HT1080 (cell line): ENCODE measurements around the gene MIOX. TPM values are rescaled to one million over a fixed set of nuclear protein-coding genes. Genes with fewer than 3 reads are reported as not detected.
"Not testable (repeated sequence)": the region's sequence is repeated elsewhere in the genome, so short reads cannot be mapped to it uniquely, and the experiment has no call there.

Source experiments
- DNase-seq: peaks from one replicate; pipeline ENCODE4 v3.0.0-alpha.2; 2015; ENCODE audit warnings: low read depth
- total RNA-seq: library from RNA; depleted of rRNA; stranded (reverse); fragments of >200 nt; shearing (Covaris generic); gene quantifications from 2 replicates; pipeline ENCODE4 v1.2.3, GENCODE V29; 2014

Gene MIOX
- total RNA-seq, 1 experiment from 2014 or later: not detected

- DNase-seq: no peak
These were observed 29.4 kb downstream of the MIOX start for GRCh38 chr22:50516068-50516467.

GRCh38 chr22:50516891-50517290, 30.2 kb downstream of the MIOX start:
- DNase-seq: no peak

DNA sequence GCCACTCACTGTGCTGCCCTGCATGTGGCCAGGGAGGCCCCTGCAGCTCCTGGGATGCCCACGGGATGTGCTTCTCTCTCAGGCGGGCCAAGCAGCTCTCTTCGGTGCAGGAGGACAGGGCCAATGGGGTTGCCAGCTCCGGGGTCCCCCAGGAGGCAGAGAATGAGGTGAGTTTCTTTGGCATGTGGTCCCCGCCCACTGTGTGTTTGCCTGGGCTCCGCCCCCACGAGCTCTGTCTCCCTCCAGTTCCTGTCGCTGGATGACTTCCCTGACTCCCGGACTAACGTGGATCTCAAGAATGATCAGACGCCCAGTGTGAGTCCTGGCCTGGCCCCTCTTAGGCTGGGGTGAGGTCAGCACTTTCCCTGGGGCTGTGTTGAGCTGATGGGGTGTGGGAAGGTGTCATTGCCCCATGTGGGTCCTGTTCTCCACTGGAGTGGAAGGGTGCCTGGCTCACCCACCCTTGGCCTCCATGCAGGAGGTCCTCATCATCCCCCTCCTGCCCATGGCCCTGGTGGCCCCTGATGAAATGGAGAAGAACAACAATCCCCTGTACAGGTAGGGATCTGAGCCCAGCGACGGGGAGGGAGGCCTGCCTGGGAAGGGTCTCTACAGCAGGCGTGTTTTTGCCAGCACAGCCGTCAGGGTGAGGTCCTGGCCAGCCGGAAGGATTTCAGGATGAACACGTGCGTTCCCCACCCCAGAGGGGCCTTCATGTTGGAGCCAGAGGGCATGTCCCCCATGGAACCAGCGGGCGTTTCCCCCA, 31.0 kb downstream of the MIOX start:
- DNase-seq: no peak

DNA sequence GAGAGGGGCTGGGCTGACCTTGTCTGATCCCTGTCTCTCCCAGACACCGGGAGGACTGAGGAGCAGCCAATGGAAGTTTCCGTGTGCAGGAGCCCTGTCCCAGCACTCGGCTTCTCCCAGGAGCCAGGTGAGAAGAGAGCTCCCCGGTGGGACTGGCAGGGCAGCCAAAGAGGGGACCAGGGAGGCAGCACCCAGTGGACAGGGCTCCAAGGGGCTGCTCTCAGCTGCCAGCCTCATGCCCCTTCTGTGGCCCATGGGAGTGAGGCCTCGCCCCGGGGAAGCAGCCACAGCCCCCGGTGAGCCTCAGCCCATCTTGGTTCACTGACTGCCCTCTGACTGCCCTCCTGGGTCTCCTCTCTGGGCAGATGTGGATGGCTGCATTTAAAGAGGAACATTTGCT, 31.9 kb downstream of the MIOX start:
- DNase-seq: no peak

- DNase-seq: no peak
These were observed 32.5 kb downstream of the MIOX start for GRCh38 chr22:50519151-50519550.

DNA sequence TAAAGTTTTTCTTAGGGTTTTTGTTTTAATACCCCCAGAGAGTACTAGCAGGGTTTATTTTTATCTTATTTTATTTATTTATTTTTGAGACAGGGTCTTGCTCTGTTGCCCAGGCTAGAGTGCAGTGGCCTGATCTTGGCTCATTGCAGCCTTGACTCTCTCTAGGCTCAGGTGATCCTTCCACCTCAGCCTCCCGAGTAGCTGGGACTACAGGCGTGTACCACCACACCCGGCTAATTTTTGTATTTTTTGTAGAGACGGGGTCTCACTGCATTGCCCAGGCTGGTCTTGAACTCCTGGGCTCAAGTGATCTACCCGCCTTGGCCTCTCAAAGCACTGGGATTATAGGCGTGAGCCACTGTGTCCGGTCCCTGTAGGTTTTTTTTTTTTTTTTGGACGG, 33.5 kb downstream of the MIOX start:
- DNase-seq: not testable (repeated sequence)

GRCh38 chr22:50520826-50521453, 34.3 kb downstream of the MIOX start:
- DNase-seq: no peak

DNA sequence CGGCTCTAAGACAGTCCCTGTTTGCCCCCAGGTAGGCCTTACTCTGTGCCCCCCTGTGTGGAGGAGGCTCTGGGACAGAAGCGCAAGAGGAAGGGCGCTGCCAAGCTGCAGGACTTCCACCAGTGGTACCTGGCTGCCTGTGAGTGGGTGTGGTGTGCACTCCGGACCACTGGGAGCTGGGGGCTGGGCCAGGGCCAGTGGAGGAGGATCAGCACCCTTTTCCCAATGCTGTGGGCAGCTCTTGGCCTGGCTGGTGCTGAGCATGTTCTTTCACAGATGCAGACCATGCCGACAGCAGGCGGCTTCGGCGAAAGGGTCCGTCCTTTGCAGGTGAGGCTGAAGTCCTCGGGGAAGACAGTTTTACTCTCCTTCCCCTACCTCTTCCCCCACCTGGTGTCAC, 35.1 kb downstream of the MIOX start:
- no peak for DNase-seq

- DNase-seq: no peak
These were observed 35.6 kb downstream of the MIOX start for GRCh38 chr22:50522208-50522805.

DNA sequence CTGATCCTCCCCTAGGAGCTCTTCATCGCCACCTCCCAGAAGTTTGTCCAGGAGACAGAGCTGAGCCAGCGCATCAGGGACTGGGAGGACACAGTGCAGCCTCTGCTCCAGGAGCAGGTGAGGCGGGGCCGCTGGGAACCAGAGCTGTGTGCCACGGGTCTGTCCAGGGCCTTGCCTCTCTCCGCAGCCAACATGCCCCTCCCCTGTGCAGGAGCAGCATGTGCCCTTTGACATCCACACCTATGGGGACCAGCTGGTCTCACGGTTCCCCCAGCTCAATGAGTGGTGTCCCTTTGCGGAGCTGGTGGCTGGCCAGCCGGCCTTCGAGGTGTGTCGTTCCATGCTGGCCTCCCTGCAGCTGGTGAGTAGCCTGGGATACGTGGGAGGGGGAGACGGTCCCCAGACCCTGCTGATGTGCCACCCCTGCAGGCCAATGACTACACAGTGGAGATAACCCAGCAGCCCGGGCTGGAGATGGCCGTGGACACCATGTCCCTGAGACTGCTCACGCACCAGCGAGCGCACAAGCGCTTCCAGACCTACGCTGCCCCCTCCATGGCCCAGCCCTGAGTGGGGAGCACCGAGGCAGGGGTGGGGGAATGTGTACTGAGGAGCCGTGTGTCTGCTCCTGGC, 36.3 kb downstream of the MIOX start:
- no peak for DNase-seq

DNA sequence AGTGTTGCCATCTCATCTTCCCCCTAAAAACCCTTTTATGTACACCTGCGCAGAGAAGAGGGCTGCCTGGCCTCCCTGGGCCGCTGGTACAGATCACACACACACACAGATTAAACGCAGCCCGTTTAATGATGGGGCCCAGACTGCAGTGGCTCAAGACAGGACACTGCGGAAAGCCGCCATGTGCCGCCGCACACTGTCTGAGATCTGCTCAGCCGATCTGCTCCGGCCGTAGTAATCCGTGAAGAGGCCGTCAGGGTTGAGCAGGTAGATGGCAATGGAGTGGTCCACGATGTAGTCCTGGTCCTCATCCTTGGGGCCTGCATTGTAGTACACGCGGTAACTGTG, 36.8 kb downstream of the MIOX start:
- DNase-seq: no peak

GRCh38 chr22:50523806-50524675, 37.4 kb downstream of the MIOX start:
- DNase-seq: no peak

DNA sequence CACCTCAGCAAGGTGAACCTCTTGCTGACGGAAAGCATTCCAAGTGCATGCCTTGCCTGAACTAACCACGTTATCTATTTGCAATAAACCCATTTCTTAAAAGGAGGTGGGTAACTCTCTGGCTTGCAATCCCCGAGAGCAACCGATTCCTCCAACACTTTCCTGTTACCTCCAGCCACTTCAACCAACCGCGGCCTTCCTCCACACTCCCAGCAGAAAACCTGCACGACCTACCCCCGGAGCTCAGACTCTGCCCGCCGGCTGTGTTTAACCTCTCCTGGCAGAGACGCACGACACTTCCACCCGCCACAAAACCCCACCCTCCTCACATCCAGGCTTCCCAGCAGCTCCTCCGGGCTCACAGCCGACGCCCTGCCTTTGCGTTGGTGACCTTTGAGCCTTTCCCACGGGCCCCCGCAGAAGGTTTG, 38.0 kb downstream of the MIOX start:
- DNase-seq: no peak

DNA sequence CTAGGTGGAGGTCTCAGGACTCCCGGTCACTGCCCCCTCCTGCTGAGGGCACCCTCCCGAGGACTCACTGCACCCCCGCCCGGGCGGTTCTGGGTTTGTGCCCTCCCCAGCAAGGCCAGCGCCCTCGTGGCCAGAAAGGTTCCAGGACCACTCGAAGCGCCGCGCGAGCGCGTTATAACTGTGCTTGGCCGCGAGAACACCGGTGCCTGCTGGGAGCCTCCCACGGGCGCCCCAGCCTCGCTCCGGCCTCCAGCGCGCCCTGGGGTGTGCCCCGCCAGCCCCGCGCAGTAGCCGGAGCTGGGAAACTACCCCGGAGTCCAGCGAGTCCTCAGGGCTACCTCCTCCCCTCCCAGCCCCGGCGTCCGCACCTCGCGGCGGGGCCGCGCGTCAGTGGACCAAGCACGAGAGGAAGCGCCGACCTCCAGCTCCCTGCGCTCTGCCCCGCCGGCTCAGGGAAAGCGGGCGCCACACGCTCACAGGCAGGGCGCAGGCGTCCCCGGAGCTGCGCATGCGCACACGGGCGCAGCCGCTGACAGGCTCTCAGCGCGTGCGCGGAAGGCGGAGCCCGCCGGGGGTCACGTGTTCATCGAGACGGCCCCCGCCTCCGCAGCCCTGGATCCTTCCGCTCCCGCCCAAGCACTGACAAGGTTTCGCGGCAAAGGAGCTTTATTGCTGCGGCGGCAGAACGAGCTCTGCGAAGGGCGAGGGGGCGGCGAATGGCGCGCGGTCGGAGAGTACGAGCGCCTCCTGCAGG, 38.6 kb downstream of the MIOX start, which contains the start of gene SCO2:
SCO2 (minus strand) TSS at position 495 of the 754 bp plus-strand sequence. CDS start 1,187 bp downstream, outside the sequence.
- DNase-seq: peak; percentile 94

DNA sequence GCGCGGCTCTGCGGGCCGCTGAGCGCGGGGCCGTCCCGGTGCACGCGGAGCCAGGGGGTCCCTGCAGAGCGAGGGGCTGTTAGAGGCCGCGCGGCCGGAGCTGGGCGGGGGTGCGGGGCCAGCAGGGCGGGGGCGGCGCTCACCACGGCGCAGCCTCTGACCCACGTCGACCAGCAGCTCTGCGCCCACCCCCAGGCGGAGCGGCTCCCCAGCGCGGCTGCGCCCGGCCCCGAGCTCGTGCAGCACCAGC, 39.1 kb downstream of the MIOX start:
- DNase-seq: no peak

DNA sequence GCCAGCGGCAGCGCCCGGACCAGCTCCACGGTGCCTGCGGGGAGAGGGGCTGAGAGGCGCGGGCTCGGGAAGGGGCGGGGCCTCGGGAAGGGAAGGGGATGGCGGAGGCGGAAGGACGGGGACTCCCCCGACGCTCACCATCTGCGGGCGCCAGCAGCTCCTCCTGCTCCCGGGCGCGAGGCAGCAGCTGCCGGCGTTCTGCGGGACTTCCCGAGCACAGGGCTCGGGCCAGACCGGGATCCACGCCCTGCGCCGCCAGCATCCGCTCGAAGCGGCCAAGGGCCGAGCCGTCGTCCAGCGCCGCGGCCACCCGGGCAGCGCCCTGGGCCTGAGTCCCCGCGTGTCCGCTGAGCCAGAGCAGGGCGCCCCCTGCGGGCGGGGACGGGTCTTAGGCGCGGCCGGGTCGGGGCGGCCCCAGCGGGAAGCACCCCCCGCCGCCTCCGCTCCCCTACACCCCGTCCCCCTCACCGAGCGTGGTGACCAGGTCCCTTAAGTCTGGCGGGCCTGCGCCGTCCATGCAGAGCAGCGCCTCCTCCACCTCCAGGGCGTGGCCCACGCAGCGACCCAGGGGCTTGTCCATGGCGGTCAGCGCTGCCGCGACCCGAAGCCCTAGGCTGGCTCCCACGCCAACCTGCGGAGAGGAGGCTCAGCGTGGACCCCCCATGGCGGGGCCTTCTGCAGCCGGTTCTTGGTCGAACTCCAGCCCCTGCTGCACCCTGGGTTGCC, 39.6 kb downstream of the MIOX start:
- DNase-seq: peak; percentile 72

- no peak for DNase-seq
These were observed 40.5 kb downstream of the MIOX start for GRCh38 chr22:50526834-50527801.

DNA sequence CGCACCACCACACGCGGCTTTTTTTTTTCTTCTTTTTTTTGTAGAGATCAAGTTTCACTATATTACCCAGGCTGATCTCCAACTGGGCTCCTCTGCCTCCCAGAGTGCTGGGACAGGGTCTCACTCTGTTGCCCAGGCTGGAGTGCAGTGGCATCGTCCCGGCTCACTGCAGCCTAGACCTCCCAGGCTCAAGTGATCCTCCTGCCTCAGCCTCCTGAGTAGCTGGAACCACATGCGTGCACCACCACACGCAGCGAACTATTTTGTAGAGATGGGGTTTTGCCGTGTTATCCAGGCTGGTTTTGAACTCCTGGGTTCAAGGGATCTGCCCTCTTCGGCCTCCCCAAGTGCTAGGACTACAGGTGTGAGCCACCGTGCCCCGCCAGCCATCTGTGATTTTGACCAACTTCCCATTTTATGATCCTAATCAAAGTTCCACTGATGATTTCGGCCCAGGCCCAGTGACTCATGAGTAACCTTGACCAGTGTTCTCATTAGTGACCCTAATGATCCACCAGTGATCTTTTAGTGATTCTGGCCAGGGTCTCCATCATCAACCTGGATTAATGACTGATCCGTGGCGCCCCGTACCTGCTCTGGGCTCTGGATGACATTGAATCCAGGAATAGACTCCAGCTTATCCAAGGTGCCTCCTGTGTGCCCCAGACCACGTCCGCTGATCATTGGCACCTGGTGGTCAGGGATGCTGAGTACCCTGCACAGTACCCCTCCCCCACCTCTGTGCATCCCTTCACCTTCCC, 41.4 kb downstream of the MIOX start:
- DNase-seq: no peak
